ENCODE measurements around the gene TUBG2.

DNA sequence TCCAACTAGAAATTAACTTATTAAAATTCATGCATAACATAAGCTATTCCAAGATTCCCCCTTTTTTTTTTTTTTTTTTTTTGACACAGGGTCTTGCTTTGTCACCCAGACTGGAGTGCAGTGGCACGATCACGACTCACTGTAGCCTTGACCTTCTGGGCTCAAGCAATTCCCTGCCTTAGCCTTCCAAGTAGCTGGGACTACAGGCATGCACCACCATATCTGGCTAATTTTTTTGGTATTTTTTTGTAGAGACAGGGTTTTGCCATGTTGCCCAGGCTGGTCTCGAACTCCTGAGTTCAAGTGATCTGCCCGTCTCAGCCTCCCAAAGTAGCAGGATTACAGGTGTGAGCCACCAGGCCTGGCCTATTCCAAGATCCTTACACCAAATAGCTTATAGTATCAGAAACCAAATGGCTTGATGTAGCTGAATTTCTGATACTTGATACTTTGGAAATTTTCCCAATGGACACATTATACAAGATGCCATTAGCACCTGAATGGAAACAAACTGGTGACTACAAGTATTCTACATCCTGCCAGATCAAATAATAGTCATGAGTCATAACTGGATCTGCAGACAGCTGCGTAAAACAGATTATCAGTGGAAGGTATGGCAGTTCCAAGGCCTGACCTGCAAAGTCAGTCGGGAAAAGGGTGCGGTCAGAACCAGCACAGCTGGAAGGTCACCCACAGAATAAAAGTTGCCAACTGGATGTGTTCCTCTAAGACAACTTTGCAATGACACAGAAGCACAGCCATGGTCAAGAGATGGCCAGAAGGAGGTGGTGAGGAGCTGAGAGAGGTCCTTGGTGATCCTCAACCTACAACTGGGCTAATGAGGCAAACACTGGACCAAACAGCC lies 35.1 kb upstream of the TUBG2 start:
- no peak for TF ChIP-seq CTCF (IDR thresholded peaks at IDR 0.05; ENCODE audit: poor library complexity)
- no peak for TF ChIP-seq EZH2 (IDR thresholded peaks at IDR 0.05; ENCODE audit: borderline replicate concordance)

Data from hepatocyte (in vitro differentiated cells).